ENCODE measurements around the gene TSEN2. TPM values are rescaled to one million over a fixed set of nuclear protein-coding genes. Genes with fewer than 3 reads are reported as not detected.

The TSEN2 gene
- total and polyA plus RNA-seq, 10 of the 15 experiments (the other 5 are each of a cell fraction or from before 2014, with no cell fraction given), result 17.7 to 32.3 (median 24.3) TPM

GRCh38 chr3:12487336-12487735 lies 3.1 kb downstream of the TSEN2 start:
- Histone ChIP-seq H3K27me3 (replicated peaks in 1 of 2; ENCODE audit: control insufficient read depth in 2 of 2, insufficient read depth in 2 of 2, low read length in 1 of 2) (no peaks in the 10 kb centered on the region), H3K36me3 (ENCODE audit: control insufficient read depth in 2 of 2, insufficient read depth in 2 of 2, low read length in 1 of 2) (no peaks in the 10 kb centered on the region; a peak in 1 of 4 replicates), H3K79me2 (ENCODE audit: control insufficient read depth, insufficient read depth, low read length) (peaks cover 19% of the 10 kb centered on the region), H4K20me1 (ENCODE audit: control insufficient read depth, insufficient read depth) (no peaks in the 10 kb centered on the region), H3K9ac (ENCODE audit: control insufficient read depth, insufficient read depth, low read length) (no peak overlapping the region), H3K4me1 (ENCODE audit: control insufficient read depth, insufficient read depth, low read length) (peaks cover 5% of the 10 kb centered on the region; the same call in 1 of the 2 replicates), H3K9me3 (replicated peaks; ENCODE audit: control insufficient read depth, insufficient read depth, low read length) (no peaks in the 10 kb centered on the region), H2AFZ (ENCODE audit: control insufficient read depth, low read depth, low read length) (no peak overlapping the region), H3K4me3 (no peak overlapping the region), H3K27ac (ENCODE audit: control insufficient read depth, insufficient read depth) (no peak overlapping the region), H3K4me2 (ENCODE audit: control insufficient read depth, insufficient read depth) (no peak overlapping the region)
- in situ Hi-C loops (cut with MboI) (no loop called here), intact Hi-C loops (cut with micrococcal nuclease; ENCODE audit: unreplicated experiment) (no loop called here)
- WGBS (ENCODE audit: insufficient coverage, insufficient replicate concordance, low lambda C conversion rate, missing lambda C conversion rate), result 98% methylated on average over 3 of the region's 3 CpGs
- ChIA-PET RAD21 (ENCODE audit: unreplicated experiment) (no interaction called here), CTCF (no interaction called here), POLR2A (no interaction called here), SMC1A (ENCODE audit: uncharacterized antibody, unreplicated experiment) (no interaction called here)
- ATAC-seq, result no peak
- BruUV-seq (replicated peaks), result no TSS peak
- TF ChIP-seq BRCA1 (IDR thresholded peaks at IDR 0.05; ENCODE audit: low read depth, low read length) (no peak), SMARCA5 (IDR thresholded peaks at IDR 0.05) (no peak), ZBED1 (IDR thresholded peaks at IDR 0.05; ENCODE audit: borderline replicate concordance) (no peak), NR2C2 (IDR thresholded peaks at IDR 0.05; ENCODE audit: borderline replicate concordance, control insufficient read depth, insufficient read length, low read depth) (no peak), NFYB (IDR thresholded peaks at IDR 0.05; ENCODE audit: insufficient read depth, low read depth, low read length) (no peak), ATF7 (IDR thresholded peaks at IDR 0.05; ENCODE audit: low read depth) (no peak), MTA3 (IDR thresholded peaks at IDR 0.05; ENCODE audit: borderline replicate concordance, low read length) (no peak), DPF2 (IDR thresholded peaks at IDR 0.05) (no peak), FOXM1 (IDR thresholded peaks at IDR 0.05; ENCODE audit: low read depth, low read length) (no peak), KLF5 (IDR thresholded peaks at IDR 0.05; ENCODE audit: partially characterized antibody) (no peak), ESRRA (IDR thresholded peaks at IDR 0.05; ENCODE audit: low read length) (no peak), RAD21 (IDR thresholded peaks at IDR 0.05; ENCODE audit: insufficient read depth, low read depth, low read length) (no peak), SIX5 (IDR thresholded peaks at IDR 0.05; ENCODE audit: low read depth, low read length, severe bottlenecking) (no peak), SRF (IDR thresholded peaks at IDR 0.05; ENCODE audit: low read depth in 2 of 2, low read length in 2 of 2) (no peak), JUNB (IDR thresholded peaks at IDR 0.05) (no peak), SPI1 (IDR thresholded peaks at IDR 0.05; ENCODE audit: borderline replicate concordance, insufficient read depth, low read depth, low read length) (no peak), SMAD1 (IDR thresholded peaks at IDR 0.05; ENCODE audit: low read depth, partially characterized antibody) (no peak), WRNIP1 (IDR thresholded peaks at IDR 0.05; ENCODE audit: borderline replicate concordance, low read depth, low read length) (no peak)
- TF ChIP-seq, protein P1, sequence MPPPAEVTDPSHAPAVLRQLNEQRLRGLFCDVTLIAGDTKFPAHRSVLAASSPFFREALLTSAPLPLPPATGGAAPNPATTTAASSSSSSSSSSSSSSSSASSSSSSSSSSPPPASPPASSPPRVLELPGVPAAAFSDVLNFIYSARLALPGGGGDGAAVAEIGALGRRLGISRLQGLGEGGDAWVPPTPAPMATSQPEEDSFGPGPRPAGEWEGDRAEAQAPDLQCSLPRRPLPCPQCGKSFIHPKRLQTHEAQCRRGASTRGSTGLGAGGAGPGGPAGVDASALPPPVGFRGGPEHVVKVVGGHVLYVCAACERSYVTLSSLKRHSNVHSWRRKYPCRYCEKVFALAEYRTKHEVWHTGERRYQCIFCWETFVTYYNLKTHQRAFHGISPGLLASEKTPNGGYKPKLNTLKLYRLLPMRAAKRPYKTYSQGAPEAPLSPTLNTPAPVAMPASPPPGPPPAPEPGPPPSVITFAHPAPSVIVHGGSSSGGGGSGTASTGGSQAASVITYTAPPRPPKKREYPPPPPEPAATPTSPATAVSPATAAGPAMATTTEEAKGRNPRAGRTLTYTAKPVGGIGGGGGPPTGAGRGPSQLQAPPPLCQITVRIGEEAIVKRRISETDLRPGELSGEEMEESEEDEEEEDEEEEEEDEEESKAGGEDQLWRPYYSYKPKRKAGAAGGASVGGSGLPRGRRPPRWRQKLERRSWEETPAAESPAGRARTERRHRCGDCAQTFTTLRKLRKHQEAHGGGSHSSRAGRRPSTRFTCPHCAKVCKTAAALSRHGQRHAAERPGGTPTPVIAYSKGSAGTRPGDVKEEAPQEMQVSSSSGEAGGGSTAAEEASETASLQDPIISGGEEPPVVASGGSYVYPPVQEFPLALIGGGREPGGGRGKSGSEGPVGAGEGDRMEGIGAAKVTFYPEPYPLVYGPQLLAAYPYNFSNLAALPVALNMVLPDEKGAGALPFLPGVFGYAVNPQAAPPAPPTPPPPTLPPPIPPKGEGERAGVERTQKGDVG (CRISPR knock-in tag; IDR thresholded peaks at IDR 0.05), result no peak
- no peak for DNase-seq (ENCODE audit: low read depth, low spot score)
- FAIRE-seq, result no peak
